NCI-H2029 (cell line): Measurements from ENCODE around the gene CRISPLD2.
"Not testable (repeated sequence)": the region's sequence is repeated elsewhere in the genome, so short reads cannot be mapped to it uniquely, and the experiment has no call there.

ENCODE experiments used
- DNase-seq: peaks from one replicate; lab custom pipeline; 2025; lab: John Stamatoyannopoulos, UW

Gene CRISPLD2

DNA sequence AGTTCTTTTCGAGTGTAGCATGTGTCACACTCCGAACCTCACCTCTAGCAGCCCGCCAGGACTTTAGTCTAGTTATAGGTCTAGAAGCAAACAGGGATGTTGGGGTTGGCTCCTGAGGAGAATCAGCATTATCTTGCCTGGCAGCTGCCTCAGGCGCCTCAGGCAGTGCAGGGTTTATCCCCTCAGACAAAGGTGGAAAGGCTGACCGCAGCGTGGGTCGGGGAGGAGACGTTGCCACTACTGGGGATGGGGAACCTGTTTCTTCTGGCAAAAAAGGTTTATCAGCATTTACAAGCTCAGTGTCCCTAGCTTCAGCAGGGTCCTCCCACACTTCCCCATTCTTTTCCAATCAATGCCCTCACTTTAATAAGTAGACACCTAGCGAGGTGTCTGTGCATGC lies 40.6 kb downstream of the CRISPLD2 start:
- no peak for DNase-seq

DNA sequence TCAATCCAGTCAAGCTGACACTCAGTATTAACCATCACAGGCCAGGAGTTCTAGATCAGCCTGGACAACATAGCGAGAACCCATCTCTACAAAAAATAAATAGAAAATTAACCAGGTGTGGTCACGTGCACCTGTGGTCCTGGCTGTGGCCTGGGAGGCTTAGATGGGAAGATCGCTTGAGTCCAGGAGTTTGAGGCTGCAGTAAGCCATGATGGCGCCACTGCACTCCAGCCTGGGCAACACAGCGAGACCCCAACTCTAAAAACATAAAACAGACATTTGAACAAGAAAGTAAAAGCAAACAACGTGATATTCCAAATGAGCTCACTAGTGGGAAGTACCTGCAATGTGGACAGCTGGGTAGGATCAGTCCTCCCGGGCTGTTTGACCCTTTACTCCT lies 41.9 kb downstream of the CRISPLD2 start:
- DNase-seq, result no peak

DNA sequence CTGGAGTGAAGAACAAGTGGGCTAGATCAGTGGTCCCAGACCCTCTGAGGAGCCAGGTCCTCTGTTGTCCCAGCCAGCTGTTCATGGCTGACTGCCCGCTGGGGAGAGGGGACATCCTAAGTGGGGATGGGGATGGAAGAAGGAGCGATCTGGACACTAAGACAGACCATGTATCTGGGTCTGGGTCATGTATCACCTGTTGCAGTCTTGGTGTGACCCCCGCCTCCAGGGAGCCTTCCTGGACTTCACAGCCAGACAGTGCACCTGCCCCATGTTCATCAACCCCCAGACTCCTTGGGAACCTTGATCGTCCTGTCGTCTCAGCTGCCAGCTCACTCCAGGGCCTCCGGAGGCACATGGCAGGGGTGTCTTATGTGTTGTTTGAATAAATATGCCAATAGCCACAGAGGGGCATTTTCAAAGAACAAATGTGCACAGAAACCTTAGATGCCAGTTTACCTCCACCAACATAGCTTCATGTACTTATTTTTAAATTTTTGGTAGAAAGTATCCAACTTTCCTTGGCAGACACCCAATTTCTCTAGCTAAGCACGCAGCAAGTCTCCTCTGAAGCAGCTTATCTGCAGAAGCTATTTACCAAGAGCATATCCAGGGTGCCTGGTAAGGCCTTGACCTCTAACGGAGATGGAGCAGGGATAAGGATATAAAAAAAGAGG lies 43.2 kb downstream of the CRISPLD2 start:
- no peak for DNase-seq

DNA sequence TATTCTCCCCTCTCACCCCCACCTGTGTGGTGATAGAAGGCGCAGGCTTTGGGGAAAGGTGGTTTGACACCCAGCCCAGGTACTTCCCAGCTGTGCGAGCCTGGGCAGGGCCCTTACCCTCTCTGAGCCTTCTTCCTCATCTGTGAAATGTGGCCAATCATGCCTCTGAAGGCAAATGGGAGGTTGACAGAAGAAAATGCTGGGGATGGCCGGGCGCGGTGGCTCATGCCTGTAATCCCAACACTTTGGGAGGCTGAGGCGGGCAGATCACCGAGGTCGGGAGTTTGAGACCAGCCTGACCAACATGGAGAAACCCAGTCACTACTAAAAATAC lies 43.7 kb downstream of the CRISPLD2 start:
- no peak for DNase-seq

DNA sequence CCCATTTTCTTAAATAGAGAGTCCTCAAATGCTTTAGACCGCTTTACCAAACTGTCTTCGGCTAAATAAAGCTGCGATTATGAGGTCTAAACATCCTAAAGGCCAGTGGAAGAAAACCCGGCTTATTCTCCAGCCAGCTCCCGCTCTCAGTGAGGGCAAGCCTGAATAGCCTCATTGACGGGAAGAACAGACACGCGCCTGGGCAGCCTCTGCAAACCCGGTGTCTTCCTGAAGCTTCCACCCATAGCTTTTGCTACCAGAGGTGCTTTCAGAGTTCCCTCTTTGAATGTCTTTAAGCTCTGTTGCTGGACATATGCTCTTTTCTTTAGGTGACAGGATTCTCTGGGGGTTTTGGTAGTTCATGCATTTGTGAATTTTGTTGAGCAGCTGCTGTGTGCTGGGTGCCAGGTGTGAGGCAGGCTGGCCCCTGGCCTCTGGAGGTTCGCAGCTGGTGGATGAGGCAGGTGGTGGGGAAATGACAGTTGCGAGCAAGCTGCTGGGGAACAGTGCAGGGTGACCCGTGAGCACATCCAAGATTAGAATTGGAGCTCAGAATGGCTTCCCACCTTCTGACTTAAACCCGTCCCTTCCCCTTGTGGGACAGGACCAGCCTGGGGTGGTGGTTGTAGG lies 44.7 kb downstream of the CRISPLD2 start:
- DNase-seq, result no peak

DNA sequence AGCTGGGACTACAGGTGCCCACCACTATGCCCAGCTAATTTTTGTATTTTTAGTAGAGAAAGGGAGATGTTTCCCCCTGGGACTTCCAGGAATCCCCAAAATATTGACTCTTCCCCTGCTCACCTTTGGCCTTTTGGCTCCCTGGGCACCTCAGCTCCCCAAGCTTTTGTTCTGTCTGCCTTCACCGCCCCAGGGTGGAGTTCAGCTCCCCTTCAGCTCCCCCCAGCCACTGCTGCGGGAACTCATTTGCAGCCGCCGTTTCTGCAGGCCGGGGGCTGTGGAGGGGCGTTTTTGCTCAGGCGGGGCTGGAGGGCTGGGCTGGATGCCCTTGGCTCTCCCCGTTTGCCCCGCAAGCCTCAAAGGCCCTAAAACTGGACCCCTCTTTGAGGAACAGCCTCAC lies 47.9 kb downstream of the CRISPLD2 start:
- DNase-seq, result no peak

DNA sequence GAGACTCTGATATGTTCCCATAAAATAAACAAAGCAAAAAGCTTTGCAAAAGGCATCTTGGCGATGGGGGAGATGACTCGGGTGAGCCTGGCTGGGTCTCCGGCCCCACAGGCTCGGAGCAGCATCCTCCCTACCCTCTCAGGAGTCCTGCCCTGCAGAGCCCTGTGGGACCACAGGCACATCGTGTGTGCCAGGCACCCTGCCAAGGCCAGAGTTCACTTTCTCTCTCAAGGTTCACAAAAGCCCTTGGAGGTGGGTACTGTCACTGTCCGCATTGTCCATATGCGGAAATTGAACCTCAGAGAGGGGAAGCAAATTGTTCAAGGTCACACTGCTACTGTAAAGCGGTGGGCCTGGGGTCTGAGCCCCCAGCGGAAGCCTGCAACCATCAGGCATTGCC lies 48.5 kb downstream of the CRISPLD2 start:
- DNase-seq, result no peak

DNA sequence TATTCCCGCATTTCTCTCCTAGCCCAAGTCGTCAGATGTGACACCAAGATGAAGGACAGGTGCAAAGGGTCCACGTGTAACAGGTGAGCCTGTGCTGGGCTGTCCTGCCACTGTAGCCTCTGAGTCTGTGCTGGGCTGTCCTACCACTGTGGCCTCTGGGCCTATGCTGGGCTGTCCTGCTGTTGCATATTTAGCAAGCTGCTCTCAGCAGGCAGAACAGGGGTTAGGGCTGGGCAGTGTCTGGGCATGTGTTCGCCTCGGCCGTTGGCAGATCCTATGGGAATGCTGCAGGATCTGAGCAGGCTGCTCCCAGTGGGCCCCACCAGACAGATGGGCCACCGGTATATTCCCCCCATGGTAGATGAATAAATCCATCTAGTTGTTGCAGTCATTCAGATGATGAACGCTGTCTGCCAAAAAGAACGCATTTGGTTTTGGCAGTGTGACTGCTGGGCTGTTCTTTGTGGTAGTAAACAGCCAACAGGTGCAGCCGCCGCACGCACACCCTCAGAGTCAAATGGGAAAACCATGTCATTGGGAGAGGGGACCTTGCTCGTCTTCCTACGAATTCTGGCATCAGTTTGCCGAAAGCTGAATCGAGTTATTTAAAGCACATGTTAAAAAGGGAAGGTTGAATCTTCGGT lies 49.2 kb downstream of the CRISPLD2 start:
- DNase-seq, result no peak

DNA sequence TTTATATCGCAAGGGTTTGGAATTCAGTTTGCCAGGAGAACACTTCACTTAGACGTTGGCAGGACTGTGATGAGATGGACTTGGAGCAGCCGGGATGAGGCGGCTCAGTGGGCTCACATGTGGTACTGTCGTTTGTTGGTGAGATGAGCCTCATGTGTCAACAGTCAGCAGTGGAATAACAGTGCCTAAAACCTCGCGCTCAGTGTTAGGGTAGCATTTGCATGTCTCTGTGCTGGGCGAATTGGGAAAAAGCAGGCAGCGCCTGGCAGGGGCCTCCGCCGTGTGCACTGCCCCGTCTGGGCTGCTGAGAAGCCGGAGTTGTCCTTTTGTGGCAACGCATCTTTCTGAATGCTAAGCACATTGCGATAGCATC lies 49.7 kb downstream of the CRISPLD2 start:
- no peak for DNase-seq

DNA sequence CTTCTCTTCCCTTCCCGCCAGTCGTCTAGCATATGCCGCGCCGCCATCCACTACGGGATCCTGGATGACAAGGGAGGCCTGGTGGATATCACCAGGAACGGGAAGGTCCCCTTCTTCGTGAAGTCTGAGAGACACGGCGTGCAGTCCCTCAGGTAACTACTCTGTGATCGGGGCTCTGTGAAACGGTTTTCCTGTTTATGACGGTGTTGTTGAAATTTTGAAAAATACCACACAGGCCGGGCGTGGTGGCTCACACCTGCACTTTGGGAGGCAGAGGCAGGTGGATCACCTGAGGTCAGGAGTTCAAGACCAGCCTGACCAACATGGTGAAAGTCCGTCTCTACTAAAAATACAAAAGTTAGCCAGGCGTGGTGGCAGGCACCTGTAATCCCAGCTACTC lies 53.2 kb downstream of the CRISPLD2 start:
- DNase-seq, result not testable (repeated sequence)

DNA sequence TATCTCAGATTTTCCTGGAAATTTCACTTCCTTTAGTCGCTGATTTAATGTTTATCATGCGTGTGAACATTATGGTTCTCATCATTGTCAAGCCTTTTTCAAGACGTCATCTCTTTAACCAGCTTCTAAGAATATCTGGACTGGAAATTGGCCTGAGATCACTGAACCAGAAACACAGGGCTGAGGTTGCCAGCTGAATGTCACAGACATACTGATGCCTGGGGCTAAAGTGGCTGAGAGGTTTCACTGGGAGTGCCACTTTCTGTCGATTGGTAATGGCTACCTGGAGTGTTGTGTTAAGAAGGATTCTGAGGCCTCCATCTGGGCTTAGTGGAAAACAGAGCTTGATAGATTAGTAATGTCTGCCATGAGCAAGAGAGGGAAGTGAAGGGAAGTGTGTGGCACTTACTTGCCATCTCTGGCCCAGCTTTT lies 54.2 kb downstream of the CRISPLD2 start:
- DNase-seq, result no peak

DNA sequence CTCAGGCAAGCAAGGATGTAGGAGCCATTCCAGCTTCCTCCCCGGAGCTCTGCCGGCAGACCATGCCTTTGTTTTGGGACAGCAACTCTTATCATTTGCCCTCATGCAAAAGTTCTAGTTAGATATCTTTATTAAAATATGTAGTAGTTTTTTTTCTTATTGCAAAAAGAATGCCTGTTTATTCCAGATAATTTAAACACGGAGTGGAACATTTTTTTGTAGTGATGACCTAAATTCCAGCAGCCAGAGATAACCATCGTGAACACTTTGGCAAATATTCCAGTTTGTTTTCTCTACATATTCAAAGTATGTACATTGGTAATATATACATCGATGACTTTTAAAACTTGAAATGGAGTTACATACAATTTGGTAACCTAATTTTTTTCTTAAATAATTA lies 54.8 kb downstream of the CRISPLD2 start:
- no peak for DNase-seq

DNA sequence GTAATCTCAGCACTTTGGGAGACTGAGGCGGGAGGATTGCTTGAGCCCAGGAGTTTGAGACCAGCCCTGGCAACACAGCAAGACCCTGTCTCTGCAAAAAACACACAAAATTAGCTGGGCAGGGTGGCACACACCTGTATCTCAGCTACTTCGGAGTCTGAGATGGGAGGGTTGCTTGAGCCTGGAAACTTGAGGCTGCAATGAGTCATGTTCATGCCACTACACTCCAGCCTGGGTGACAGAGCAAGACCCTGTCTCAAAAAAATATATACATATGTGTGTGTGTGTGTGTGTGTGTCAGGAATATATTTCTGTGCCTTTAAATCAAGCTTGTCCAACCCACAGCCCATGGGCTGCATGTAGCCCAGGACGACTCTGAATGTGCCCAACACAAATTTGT lies 55.2 kb downstream of the CRISPLD2 start:
- DNase-seq, result no peak

DNA sequence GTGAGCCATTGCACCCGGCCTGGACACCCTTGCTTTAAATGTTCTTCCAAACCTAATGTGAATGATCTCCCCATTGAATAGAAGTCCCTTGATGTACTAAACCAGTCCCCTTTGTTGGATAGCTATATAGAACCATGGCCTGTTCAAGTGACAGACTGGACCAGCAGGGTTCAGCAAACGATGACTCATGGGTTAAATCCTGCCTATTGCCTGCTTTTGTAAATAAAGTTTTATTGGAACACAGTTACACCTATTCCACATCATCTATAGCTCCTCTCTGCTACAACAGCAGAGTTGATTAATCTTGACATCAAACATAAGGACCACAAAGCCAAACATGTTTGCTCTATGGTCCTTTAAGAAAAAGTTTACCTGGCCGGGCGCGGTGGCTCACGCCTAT lies 56.1 kb downstream of the CRISPLD2 start:
- no peak for DNase-seq

DNA sequence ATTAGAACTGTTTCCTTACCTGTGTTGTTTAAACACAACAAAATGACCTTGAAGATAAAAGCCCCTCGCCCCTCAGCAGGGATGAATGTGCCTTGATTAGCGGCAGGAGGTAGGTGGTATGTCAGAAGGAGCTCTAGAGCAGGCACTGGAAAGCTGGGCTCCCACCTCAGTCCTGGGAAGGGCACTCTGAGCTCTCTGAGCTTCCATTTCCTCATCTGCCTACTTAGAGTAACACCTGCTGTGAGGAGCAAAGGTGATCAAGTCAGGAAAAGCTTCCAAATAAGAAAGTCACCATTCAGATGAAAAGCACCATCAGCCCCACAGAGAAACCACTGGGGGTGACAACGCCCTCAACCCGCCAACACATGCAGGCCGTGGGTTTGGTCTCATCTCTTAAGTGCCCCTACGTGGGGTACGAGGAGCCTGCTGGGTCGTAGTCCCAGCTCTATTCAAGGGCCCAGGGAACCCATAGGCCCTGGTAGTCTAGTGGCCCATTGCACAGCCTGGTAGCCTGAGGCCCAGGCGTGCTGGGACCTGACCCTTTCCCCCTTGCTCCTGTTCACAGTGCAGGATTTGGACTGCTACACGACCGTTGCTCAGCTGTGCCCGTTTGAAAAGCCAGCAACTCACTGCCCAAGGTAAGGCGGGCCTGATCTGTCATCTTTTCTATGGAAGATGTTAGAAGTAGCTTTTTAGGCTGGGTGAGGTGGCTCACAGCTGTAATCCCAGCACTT lies 57.3 kb downstream of the CRISPLD2 start:
- no peak for DNase-seq

DNA sequence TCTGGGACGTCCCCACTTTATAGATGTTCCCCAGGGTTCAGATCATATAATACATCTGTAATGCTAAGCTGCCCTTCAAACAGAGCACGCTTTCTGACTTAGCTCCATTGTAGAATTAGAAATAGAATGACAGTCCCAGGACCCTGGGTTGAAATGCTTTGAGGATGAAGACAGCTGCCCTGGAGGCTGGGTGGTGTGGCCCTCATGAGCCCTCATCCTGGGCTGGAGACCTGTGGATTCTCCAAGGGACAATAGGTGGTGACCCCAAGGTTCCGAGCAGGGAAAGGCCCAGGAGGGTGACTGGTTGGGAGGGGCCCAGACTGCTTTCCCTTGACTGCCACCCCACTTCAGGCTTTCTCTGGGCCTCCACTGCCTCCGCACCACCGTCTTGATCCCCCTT lies 59.0 kb downstream of the CRISPLD2 start:
- DNase-seq, result no peak

DNA sequence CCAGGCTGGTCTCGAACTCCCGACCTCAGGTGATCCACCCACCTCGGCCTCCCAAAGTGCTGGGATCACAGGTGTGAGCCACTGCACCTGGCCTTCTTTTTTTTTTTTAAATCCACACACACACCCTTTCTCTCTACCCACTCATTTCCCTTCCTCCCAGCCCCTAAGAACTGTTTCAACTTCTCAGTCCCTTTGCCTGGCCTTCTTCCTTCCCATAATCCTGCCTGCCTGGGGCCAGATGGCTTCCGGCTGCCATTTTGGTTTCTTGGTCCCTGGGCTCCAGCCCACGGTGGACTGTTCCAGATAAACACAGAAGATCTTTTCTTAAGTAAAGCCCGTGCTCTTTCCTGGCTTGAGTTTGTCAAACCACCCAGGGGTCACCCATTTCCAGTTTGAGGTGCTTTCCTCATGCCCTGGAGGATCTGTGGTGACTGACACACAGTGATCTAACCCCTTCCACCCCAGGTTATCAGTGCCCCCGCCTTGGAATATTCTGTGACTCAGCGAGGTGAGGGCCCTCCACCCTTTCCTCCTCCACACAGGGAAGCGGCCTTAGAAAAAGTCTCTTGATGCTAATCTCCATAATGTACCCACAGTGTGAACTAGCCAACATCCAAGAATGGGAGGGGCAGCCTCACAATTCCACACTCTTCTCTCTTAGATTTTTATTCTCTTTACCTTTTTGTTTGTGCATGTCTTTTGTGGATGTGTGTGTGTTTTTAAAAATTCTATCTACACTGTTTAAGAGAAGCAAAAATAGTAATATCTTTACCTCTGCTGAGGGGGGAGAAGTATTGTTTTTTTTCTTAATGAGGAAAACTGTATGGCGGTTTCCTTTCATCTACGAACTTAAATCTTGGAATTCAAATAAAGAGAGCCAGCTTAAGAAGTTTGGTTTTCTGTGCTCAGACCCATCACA lies 60.0 kb downstream of the CRISPLD2 start:
- no peak for DNase-seq

DNA sequence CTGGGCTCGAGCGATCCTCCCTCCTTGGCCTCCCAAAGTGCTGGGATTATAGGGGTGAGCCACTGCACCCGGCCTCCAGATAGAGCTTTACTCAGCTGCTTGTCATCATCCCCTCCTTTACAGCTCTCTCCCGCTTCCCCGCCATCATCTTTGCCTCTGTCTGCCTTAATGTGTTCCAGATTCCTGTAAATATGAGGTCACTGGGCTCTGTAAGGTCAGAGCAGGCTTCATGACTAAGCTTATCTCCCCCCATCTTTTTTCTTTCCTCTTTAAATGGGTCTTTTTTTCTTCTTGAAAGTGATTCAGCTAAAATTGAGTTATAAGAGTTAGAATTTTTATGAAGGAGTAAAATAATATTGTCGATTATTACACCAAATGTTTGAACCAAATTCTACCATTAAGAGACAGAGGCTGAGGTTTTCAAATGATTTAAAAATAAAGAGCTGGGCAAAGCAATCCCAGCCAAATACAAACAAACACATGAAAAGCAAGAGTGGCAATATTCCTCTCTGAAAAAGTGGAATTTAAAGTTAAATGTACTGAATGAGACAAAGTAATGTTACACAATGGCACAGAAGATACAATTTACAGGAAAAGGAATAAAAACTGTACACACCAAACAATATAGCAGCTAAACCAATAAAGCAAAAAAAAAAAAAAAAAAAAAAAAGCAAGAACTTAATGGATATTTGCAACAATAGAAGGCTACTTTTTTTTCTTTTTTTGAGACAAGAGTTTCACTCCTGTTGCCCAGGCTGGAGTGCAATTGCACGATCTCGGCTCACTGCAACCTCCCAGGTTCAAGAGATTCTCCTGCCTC lies 62.1 kb downstream of the CRISPLD2 start:
- no peak for DNase-seq

DNA sequence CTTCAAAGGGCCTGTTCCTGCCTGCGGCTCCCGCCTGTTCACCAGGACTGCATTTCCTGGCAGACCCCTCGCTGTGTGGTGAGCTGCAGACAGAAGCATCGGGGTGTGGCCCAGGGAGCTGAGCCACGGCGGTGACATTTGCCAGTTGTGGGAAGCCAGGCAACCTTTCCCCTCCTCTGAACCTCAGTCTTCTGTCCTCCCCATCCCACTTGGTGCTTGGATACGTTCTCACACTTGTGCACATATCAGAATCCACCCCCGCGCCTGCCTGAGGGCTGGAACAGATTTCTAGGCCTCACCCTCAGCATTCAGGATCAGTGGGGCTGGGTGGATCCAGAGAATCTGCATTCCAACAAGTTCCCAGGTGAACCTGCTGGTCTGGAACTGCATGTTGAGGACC lies 63.5 kb downstream of the CRISPLD2 start:
- no peak for DNase-seq

DNA sequence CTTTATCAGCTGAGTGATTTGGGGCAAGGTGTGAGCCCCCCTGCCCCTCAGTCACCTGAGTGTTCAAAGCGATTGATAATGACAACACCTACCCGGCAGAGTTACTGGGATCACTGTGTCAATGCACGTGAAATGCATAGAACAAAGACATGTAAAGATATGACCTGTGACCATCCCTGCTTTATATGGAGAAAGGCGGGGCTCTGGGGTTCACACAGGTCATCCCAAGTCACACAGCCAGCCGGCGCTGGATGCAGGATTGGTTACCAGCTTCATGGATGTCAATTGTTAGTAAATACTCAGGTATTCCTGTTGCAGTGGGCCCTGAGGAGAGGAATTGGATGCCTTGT lies 64.4 kb downstream of the CRISPLD2 start:
- DNase-seq, result no peak
